GM23248 (cell line): ENCODE measurements around the gene GIGYF1. TPM values are rescaled to one million over a fixed set of nuclear protein-coding genes. Genes with fewer than 3 reads are reported as not detected.

Experiments
- DNase-seq: peaks from one replicate; pipeline ENCODE4 v3.0.0-alpha.2; 2015
- H2AFZ ChIP-seq: fragments of 200-600 bp; sonication (generic); 2 replicates; pipeline ENCODE4 v1.6.1; 2016; ENCODE audit warnings: antibody characterized with exemption
- H3F3A ChIP-seq: fragments of 200-600 bp; sonication (generic); 2 replicates; pipeline ENCODE4 v1.6.1; 2016; ENCODE audit warnings: mild to moderate bottlenecking, antibody characterized with exemption, mixed run types; ENCODE audit not compliant: insufficient read depth
- H3K27ac ChIP-seq: fragments of 200-600 bp; sonication (generic); 2 replicates; pipeline ENCODE4 v1.5.1; 2016; ENCODE audit warnings: mild to moderate bottlenecking
- H3K27me3 ChIP-seq: fragments of 200-600 bp; sonication (generic); replicated peaks from 2 replicates; pipeline ENCODE4 v1.6.1; 2016; ENCODE audit warnings: mild to moderate bottlenecking; ENCODE audit not compliant: insufficient read depth
- H3K36me3 ChIP-seq: fragments of 200-600 bp; sonication (generic); 2 replicates; pipeline ENCODE4 v1.6.1; 2016; ENCODE audit warnings: low read depth, mild to moderate bottlenecking
- H3K4me1 ChIP-seq: fragments of 200-600 bp; sonication (generic); 2 replicates; pipeline ENCODE4 v1.6.1; 2016; ENCODE audit warnings: mild to moderate bottlenecking; ENCODE audit not compliant: insufficient read depth
- H3K4me2 ChIP-seq: fragments of 200-600 bp; sonication (generic); one replicate; pipeline ENCODE4 v1.6.1; 2016; ENCODE audit warnings: mild to moderate bottlenecking; ENCODE audit not compliant: unreplicated experiment
- H3K4me3 ChIP-seq: fragments of 200-600 bp; sonication (generic); 2 replicates; pipeline ENCODE4 v1.5.1; 2016; ENCODE audit warnings: mild to moderate bottlenecking
- H3K79me2 ChIP-seq: fragments of 200-600 bp; sonication (generic); 2 replicates; pipeline ENCODE4 v1.6.1; 2016; ENCODE audit warnings: mild to moderate bottlenecking; ENCODE audit not compliant: insufficient read depth
- H3K9ac ChIP-seq: fragments of 200-600 bp; sonication (generic); 2 replicates; pipeline ENCODE4 v1.6.1; 2016; ENCODE audit warnings: mild to moderate bottlenecking
- H3K9me2 ChIP-seq: fragments of 200-600 bp; sonication (generic); 2 replicates; pipeline ENCODE4 v1.6.1; 2016; ENCODE audit warnings: mixed run types, mild to moderate bottlenecking, moderate library complexity; ENCODE audit not compliant: insufficient read depth
- H3K9me3 ChIP-seq: fragments of 200-600 bp; sonication (generic); one replicate; pipeline ENCODE4 v1.6.1; 2017; ENCODE audit warnings: low read depth
- H4K20me1 ChIP-seq: fragments of 200-600 bp; sonication (generic); 2 replicates; pipeline ENCODE4 v1.6.0; 2016; ENCODE audit not compliant: insufficient read depth
- EZH2 ChIP-seq: fragments of 200-600 bp; sonication (generic); IDR thresholded peaks from 2 replicates; pipeline ENCODE4 v1.6.1; 2018; ENCODE audit warnings: antibody characterized with exemption, mild to moderate bottlenecking; ENCODE audit not compliant: insufficient read depth, poor library complexity, severe bottlenecking
- EZH2phosphoT487 ChIP-seq: fragments of 200-600 bp; sonication (generic); IDR thresholded peaks from 2 replicates; pipeline ENCODE4 v1.6.1; 2018; ENCODE audit warnings: antibody characterized with exemption, moderate library complexity, mild to moderate bottlenecking, low read depth; ENCODE audit not compliant: insufficient read depth
- WGBS, 2 experiments: methylation state at CpG; one replicate each; pipeline ENCODE4 v1.1.6; 2015 to 2017; ENCODE audit warnings: low lambda C conversion rate in 2 of 2, low coverage in 1 of 2; ENCODE audit errors: missing lambda C conversion rate in 2 of 2; 5-methylcytosine and 5-hydroxymethylcytosine counted together
- in situ Hi-C: fragments of 300-500 bp; cut with MboI; formaldehyde crosslinking; loops from 2 replicates; pipeline ENCODE4 v1.15.0; 2020
- polyA plus RNA-seq: library from polyadenylated mRNA; unstranded; fragments of >200 nt; fragmentation: Nextera tagmentation; extraction: Ambion mirVana; gene quantifications from 2 replicates; pipeline ENCODE4 v1.2.1, GENCODE V29; 2016
- total RNA-seq: library from RNA; depleted of rRNA; stranded (reverse); fragments of >200 nt; shearing (Covaris generic); gene quantifications from 2 replicates; pipeline ENCODE4 v1.2.3, GENCODE V29; 2014

Gene GIGYF1
- total and polyA plus RNA-seq, 2 experiments from 2014 or later, result 7.4 to 15.6 TPM

GRCh38 chr7:100681491-100682227 is 12.4 kb downstream of the GIGYF1 start:
- Histone ChIP-seq H3F3A (no peaks in the 10 kb centered on the region), H3K36me3 (peaks cover 4% of the 10 kb centered on the region; the same call in 1 of the 2 replicates)
- in situ Hi-C loops, result no loop called here

DNA sequence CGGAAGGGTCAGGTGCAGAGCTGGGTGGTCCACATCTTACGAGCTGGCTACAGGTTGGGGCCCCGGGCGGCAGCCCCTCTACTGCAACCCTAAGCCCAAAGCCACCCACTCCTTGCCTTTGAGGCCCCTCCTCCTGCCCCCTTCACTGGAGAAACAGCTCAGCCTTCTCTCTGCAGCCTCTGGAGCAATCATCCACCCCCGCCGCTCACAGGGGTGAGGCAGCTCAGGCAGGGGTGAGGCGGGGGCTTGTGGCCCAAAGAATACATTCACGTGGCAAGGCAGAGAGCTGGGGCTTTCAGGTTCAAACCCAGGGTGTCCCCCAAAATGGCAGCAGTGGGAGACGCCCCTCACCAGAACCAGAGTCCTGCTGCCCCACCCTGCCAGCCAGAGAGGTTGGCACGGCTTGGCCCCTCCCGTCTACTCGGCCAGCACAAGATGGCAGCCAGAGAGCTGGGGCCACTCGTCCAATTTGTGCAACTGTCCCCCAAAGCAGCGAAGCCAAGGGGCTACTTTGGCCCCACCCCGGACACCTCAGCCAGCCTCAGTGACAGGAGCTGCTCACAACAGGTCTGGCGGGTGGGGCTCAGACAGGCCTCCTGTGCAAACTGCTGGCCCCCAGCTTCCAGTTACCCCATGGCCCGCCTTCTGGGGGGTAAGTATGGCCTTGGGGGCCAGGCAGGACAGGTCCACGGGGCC is 13.3 kb downstream of the GIGYF1 start:
- Histone ChIP-seq H3K4me3 (no peak overlapping the region), H3K4me1 (no peaks in the 10 kb centered on the region), H3K9me2 (no peaks in the 10 kb centered on the region), H3F3A (no peaks in the 10 kb centered on the region), H3K27ac (no peak overlapping the region), H3K9me3 (no peaks in the 10 kb centered on the region), H2AFZ (no peak overlapping the region), H3K36me3 (peaks cover 4% of the 10 kb centered on the region; the same call in 1 of the 2 replicates), H3K4me2 (no peak overlapping the region), H4K20me1 (no peaks in the 10 kb centered on the region), H3K9ac (no peak overlapping the region), H3K79me2 (peaks cover 17% of the 10 kb centered on the region), H3K27me3 (no peaks in the 10 kb centered on the region)
- 75 to 76% methylated on average over 15 to 18 of the region's 18 CpGs for WGBS, 2 experiments
- TF ChIP-seq EZH2 (no peak), EZH2phosphoT487 (no peak)
- peak; percentile 25 for DNase-seq
- in situ Hi-C loops, result no loop called here

More at GRCh38 chr7:100681491-100682227, 12.4 kb downstream of the GIGYF1 start:
- Histone ChIP-seq H3K9me3 (no peaks in the 10 kb centered on the region), H3K27me3 (no peaks in the 10 kb centered on the region), H4K20me1 (no peaks in the 10 kb centered on the region), H3K27ac (no peak overlapping the region), H3K9me2 (no peaks in the 10 kb centered on the region), H3K4me1 (no peaks in the 10 kb centered on the region), H3K79me2 (peaks cover 8% of the 10 kb centered on the region), H2AFZ (no peak overlapping the region), H3K4me2 (no peak overlapping the region), H3K9ac (no peak overlapping the region), H3K4me3 (no peak overlapping the region)
- DNase-seq, result no peak
- 84 to 86% methylated on average over 29 of the region's 29 CpGs for WGBS, 2 experiments
- no peak for TF ChIP-seq EZH2
- TF ChIP-seq EZH2phosphoT487, result no peak

- H3K9me2 ChIP-seq, result no peaks in the 10 kb centered on the region
Measured at GRCh38 chr7:100679927-100680575, 14.0 kb downstream of the GIGYF1 start.

GRCh38 chr7:100679129-100679926 is 14.7 kb downstream of the GIGYF1 start:
- Histone ChIP-seq H3K9ac (no peak overlapping the region), H3K4me1 (no peaks in the 10 kb centered on the region), H3K27me3 (no peaks in the 10 kb centered on the region), H3K9me3 (no peaks in the 10 kb centered on the region), H3K79me2 (peaks cover 30% of the 10 kb centered on the region), H3K27ac (no peak overlapping the region), H2AFZ (no peak overlapping the region), H3K36me3 (peaks cover 4% of the 10 kb centered on the region; the same call in 1 of the 2 replicates), H3K9me2 (no peaks in the 10 kb centered on the region), H3F3A (no peaks in the 10 kb centered on the region), H3K4me3 (no peak overlapping the region), H4K20me1 (no peaks in the 10 kb centered on the region), H3K4me2 (no peak overlapping the region)
- peak; percentile 23 for DNase-seq
- in situ Hi-C loops, result no loop called here
- WGBS, 2 experiments, result 85 to 88% methylated on average over 11 to 13 of the region's 13 CpGs
- TF ChIP-seq EZH2phosphoT487 (no peak), EZH2 (no peak)

More at GRCh38 chr7:100679927-100680575, 14.0 kb downstream of the GIGYF1 start:
- TF ChIP-seq EZH2 (no peak), EZH2phosphoT487 (no peak)
- no peak overlapping the region for H3K4me2 ChIP-seq
- DNase-seq, result peak; percentile 67
- H3K27ac ChIP-seq, result no peak overlapping the region
- no peaks in the 10 kb centered on the region for H3K4me1 ChIP-seq
- H3K36me3 ChIP-seq, result peaks cover 4% of the 10 kb centered on the region; the same call in 1 of the 2 replicates
- H3K27me3 ChIP-seq, result no peaks in the 10 kb centered on the region
- H4K20me1 ChIP-seq, result no peaks in the 10 kb centered on the region
- WGBS, 2 experiments, result 47% methylated on average over 13 of the region's 13 CpGs
- H3K4me3 ChIP-seq, result no peak overlapping the region
- H3K9me3 ChIP-seq, result no peaks in the 10 kb centered on the region
- no peaks in the 10 kb centered on the region for H3F3A ChIP-seq
- H2AFZ ChIP-seq, result no peak overlapping the region
- in situ Hi-C loops, result no loop called here
- H3K9ac ChIP-seq, result no peak overlapping the region
- peaks cover 24% of the 10 kb centered on the region for H3K79me2 ChIP-seq
